ENCODE measurements around the gene CTNNA1.

The CTNNA1 gene

DNA sequence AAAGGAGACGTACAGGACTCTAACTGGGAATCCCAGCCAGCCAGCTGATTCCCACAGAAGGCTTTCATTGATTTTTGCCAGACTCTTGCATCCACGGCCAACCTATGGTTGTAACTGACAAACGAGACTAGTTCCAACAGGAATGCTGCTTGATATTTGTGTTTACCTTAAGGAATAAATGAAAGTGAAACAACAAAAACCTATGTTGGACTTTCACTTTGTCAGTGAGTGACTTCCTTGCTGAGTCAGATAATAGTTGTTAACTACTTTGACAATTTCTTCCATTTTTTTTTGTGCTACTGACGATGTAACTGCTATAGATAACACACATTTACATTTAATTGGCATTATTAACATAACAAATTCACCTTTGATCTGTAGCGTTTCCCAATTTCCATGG is 185.3 kb downstream of the CTNNA1 start:
- in situ Hi-C loops (cut with HindIII; ENCODE audit: low pct_ligation_motif_present, low sequenced_read_pairs): no loop called here
- DNase-seq: no peak
- Histone ChIP-seq H3K27me3 (replicated peaks) (no peaks in the 10 kb centered on the region), H3K4me3 (ENCODE audit: low read depth, low read length) (no peak overlapping the region), H3K27ac (no peak overlapping the region), H3K36me3 (replicated peaks) (peaks cover 5% of the 10 kb centered on the region)
- TF ChIP-seq, protein P1, sequence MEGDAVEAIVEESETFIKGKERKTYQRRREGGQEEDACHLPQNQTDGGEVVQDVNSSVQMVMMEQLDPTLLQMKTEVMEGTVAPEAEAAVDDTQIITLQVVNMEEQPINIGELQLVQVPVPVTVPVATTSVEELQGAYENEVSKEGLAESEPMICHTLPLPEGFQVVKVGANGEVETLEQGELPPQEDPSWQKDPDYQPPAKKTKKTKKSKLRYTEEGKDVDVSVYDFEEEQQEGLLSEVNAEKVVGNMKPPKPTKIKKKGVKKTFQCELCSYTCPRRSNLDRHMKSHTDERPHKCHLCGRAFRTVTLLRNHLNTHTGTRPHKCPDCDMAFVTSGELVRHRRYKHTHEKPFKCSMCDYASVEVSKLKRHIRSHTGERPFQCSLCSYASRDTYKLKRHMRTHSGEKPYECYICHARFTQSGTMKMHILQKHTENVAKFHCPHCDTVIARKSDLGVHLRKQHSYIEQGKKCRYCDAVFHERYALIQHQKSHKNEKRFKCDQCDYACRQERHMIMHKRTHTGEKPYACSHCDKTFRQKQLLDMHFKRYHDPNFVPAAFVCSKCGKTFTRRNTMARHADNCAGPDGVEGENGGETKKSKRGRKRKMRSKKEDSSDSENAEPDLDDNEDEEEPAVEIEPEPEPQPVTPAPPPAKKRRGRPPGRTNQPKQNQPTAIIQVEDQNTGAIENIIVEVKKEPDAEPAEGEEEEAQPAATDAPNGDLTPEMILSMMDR (IDR thresholded peaks at IDR 0.05; ENCODE audit: low read depth, low read length, missing control alignments): no peak

DNA sequence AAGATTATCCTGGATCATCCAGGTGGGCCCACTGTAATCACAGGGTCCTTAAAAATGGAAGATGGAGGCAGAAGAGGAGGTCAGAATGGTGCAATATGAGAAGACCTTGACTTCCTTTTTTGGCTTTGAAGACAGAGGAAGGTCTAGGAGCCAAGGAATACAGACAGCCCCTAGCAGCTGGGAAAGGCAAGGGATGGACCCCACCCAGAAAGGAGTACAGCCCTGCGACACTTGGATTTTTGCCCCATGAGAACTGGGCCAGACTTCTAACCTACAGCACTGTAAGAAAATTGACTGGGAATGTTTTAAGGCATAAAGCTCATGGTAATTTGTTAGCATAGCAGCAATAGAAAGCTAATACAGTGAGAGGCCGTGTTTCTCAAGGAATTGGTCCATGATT is 188.8 kb downstream of the CTNNA1 start:
- no peak for DNase-seq
- no peak overlapping the region for H3K4me3 ChIP-seq (ENCODE audit: low read depth, low read length)
- in situ Hi-C loops (cut with HindIII; ENCODE audit: low pct_ligation_motif_present, low sequenced_read_pairs): no loop called here
- no peaks in the 10 kb centered on the region for H3K27me3 ChIP-seq (replicated peaks)
- no peak overlapping the region for H3K27ac ChIP-seq
- TF ChIP-seq, protein P1 (IDR thresholded peaks at IDR 0.05; ENCODE audit: low read depth, low read length, missing control alignments): no peak
- H3K36me3 ChIP-seq (replicated peaks): no peaks in the 10 kb centered on the region

- TF ChIP-seq, protein P1 (IDR thresholded peaks at IDR 0.05; ENCODE audit: low read depth, low read length, missing control alignments): no peak
- DNase-seq: no peak
- in situ Hi-C loops (cut with HindIII; ENCODE audit: low pct_ligation_motif_present, low sequenced_read_pairs): no loop called here
- no peak overlapping the region for H3K4me3 ChIP-seq (ENCODE audit: low read depth, low read length)
- H3K27me3 ChIP-seq (replicated peaks): no peaks in the 10 kb centered on the region
- H3K27ac ChIP-seq: no peak overlapping the region
- H3K36me3 ChIP-seq (replicated peaks): no peaks in the 10 kb centered on the region
These were observed 189.6 kb downstream of the CTNNA1 start for GRCh38 chr5:138942861-138943260.

GRCh38 chr5:138943599-138944173 is 190.5 kb downstream of the CTNNA1 start:
- TF ChIP-seq, protein P1 (IDR thresholded peaks at IDR 0.05; ENCODE audit: low read depth, low read length, missing control alignments): no peak
- DNase-seq: no peak
- no peaks in the 10 kb centered on the region for H3K27me3 ChIP-seq (replicated peaks)
- no peak overlapping the region for H3K4me3 ChIP-seq (ENCODE audit: low read depth, low read length)
- no peaks in the 10 kb centered on the region for H3K36me3 ChIP-seq (replicated peaks)
- no peak overlapping the region for H3K27ac ChIP-seq
- in situ Hi-C loops (cut with HindIII; ENCODE audit: low pct_ligation_motif_present, low sequenced_read_pairs): no loop called here

DNA sequence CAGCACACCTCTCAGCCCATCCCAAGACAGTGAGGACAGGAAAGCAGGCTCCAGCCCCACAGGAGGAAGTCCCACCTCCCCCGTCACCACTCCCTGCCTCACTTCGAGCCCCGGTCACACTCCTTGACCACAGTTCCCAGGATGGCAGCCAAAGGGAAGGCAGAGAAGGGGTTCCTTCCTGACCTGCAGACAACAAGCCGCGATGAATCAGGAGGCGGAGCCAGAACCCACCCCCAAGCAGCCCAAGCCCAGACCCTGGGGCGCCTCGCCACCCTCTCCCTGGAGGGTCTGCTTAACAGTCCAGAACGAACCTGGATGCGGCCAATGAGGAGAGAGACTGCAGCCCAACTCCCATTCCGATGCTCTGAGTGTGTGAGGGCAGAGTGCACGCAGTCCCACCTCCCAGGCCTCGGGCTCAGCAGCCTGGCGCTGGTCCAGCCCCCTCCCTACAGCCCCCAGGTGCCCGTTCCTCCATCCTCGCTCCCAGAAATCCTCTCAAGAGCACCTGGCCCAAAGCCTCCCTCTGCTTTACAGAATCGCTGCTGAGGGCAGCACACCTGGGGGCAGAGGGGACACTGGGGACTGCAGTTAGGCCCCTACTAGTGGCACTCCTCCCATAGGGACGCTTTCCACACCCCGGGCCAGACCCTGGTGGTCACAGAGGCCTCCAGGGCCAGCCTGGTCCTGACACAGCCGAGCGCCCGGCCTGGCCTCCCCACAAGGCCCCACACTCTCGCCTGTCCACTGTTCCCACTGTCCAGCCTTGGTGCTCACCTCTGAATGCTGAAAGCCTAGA is 191.5 kb downstream of the CTNNA1 start:
- Histone ChIP-seq H3K4me3 (ENCODE audit: low read depth, low read length) (no peak overlapping the region), H3K27me3 (replicated peaks) (no peaks in the 10 kb centered on the region), H3K36me3 (replicated peaks) (no peaks in the 10 kb centered on the region), H3K27ac (no peak overlapping the region)
- in situ Hi-C loops (cut with HindIII; ENCODE audit: low pct_ligation_motif_present, low sequenced_read_pairs): no loop called here
- TF ChIP-seq, protein P1 (IDR thresholded peaks at IDR 0.05; ENCODE audit: low read depth, low read length, missing control alignments): no peak
- no peak for DNase-seq

Measured in brain microvascular endothelial cell (primary cell).